Gastroesophageal sphincter (tissue), 4 donors: ENCODE data around the gene TGFB3. TPM values are rescaled to one million over a fixed set of nuclear protein-coding genes. Genes with fewer than 3 reads are reported as not detected.

Experiments
- ATAC-seq: fragments of 150-250 bp; one replicate; pipeline ENCODE4 v1.9.1; 2016; ENCODE audit warnings: mild to moderate bottlenecking, moderate library complexity
- H3K27ac ChIP-seq, 4 donors: fragments of 200-600 bp; sonication (generic) in 3 of 4; 1 replicate in 3 of 4; 2 replicates in 1 of 4; pipeline ENCODE4 v1.5.1; 2016 to 2019
- H3K27me3 ChIP-seq: fragments of 200-600 bp; sonication (generic); one replicate; pipeline ENCODE4 v1.5.1; 2019
- H3K36me3 ChIP-seq, 2 donors: fragments of 200-600 bp; sonication (generic); one replicate each; pipeline ENCODE4 v1.5.1; 2019; ENCODE audit warnings: control low read depth in 1 of 2
- H3K4me1 ChIP-seq, 3 donors: fragments of 200-600 bp; sonication (generic); 1 replicate in 2 of 3; 2 replicates in 1 of 3; pipeline ENCODE4 v1.5.1; 2016 to 2019; ENCODE audit warnings: control low read depth in 2 of 3
- H3K4me3 ChIP-seq, 2 donors: fragments of 200-600 bp; sonication (generic); one replicate each; pipeline ENCODE4 v1.5.1; 2019; ENCODE audit warnings: mild to moderate bottlenecking in 1 of 2, moderate library complexity in 1 of 2
- H3K9me3 ChIP-seq, 3 donors: fragments of 200-600 bp; sonication (generic); one replicate each; pipeline ENCODE4 v1.5.1; 2017 to 2019; ENCODE audit warnings: control low read depth in 2 of 3
- CTCF ChIP-seq, 4 experiments: fragments of 200-600 bp in 2 of 4; fragments of 450-650 bp in 2 of 4; sonication (generic) in 1 of 4; IDR thresholded peaks; one replicate each; pipeline ENCODE4 v1.5.1; 2017 to 2019; ENCODE audit warnings: antibody characterized with exemption in 4 of 4, mild to moderate bottlenecking in 2 of 4, moderate library complexity in 2 of 4
- EP300 ChIP-seq: sonication (generic); formaldehyde crosslinking; IDR thresholded peaks from one replicate; pipeline ENCODE4 v1.6.1; 2017; ENCODE audit warnings: antibody characterized with exemption, mild to moderate bottlenecking
- POLR2A ChIP-seq, 2 donors: fragments of 450-650 bp; IDR thresholded peaks; one replicate each; pipeline ENCODE4 v1.6.1; 2017; ENCODE audit warnings: antibody characterized with exemption in 2 of 2, mild to moderate bottlenecking in 2 of 2, moderate library complexity in 1 of 2
- POLR2AphosphoS5 ChIP-seq: sonication (generic); formaldehyde crosslinking; IDR thresholded peaks from one replicate; pipeline ENCODE4 v1.6.1; 2017; ENCODE audit warnings: antibody characterized with exemption
- WGBS, 2 donors: methylation state at CpG; one replicate each; pipeline ENCODE4 v1.1.5; 2018; ENCODE audit warnings: low coverage in 1 of 2; 5-methylcytosine and 5-hydroxymethylcytosine counted together
- total RNA-seq, 4 donors: library from RNA; depleted of rRNA; stranded (reverse); fragments of >200 nt; gene quantifications; one replicate each; pipeline ENCODE4 v1.1.0, GENCODE V29; 2016

The TGFB3 gene
- total RNA-seq, 4 donors from 2014 or later, result 24.1 to 38.3 (median 27.6) TPM

- peaks cover 0 to 13% of the 10 kb centered on the region in 2 donors for H3K36me3 ChIP-seq
- H3K27me3 ChIP-seq, result no peaks in the 10 kb centered on the region
- WGBS, 2 donors, result 50 to 60% methylated on average over 1 of the region's 2 CpGs
- ATAC-seq, result no peak
- H3K4me3 ChIP-seq, result no peak overlapping the region
- no peaks in the 10 kb centered on the region for H3K9me3 ChIP-seq
- no peak overlapping the region for H3K27ac ChIP-seq
- no peak for TF ChIP-seq POLR2AphosphoS5
- TF ChIP-seq CTCF (IDR thresholded peaks at IDR 0.05), result no peak
- no peak for TF ChIP-seq POLR2A (IDR thresholded peaks at IDR 0.05)
- no peak for TF ChIP-seq EP300
- no peaks in the 10 kb centered on the region for H3K4me1 ChIP-seq
These were observed 46.7 kb downstream of the TGFB3 start for GRCh38 chr14:75934998-75935628.

GRCh38 chr14:75933712-75934296 lies 48.0 kb downstream of the TGFB3 start:
- peaks cover 0 to 13% of the 10 kb centered on the region in 2 donors for H3K36me3 ChIP-seq
- H3K9me3 ChIP-seq, result no peaks in the 10 kb centered on the region
- H3K4me3 ChIP-seq, result no peak overlapping the region
- H3K27me3 ChIP-seq, result no peaks in the 10 kb centered on the region
- ATAC-seq, result no peak
- 0% methylated on average over 1 of the region's 2 CpGs for WGBS, 2 donors
- H3K4me1 ChIP-seq, result peaks cover 0 to 3% (median 0%) of the 10 kb centered on the region in 3 donors
- TF ChIP-seq POLR2A (IDR thresholded peaks at IDR 0.05) (no peak), POLR2AphosphoS5 (no peak), CTCF (IDR thresholded peaks at IDR 0.05) (no peak), EP300 (no peak)
- H3K27ac ChIP-seq, result no peak overlapping the region

- Histone ChIP-seq H3K4me3 (no peak overlapping the region), H3K4me1 (peaks cover 0 to 7% (median 0%) of the 10 kb centered on the region in 3 donors), H3K36me3 (peaks cover 0 to 13% of the 10 kb centered on the region in 2 donors), H3K9me3 (no peaks in the 10 kb centered on the region), H3K27ac (peak overlapping the region in 1 of 4 donors; percentile 6), H3K27me3 (no peaks in the 10 kb centered on the region)
- WGBS, 2 donors, result 8 to 17% methylated on average over 5 of the region's 5 CpGs
- ATAC-seq, result no peak
- no peak for TF ChIP-seq POLR2A (IDR thresholded peaks at IDR 0.05)
- TF ChIP-seq CTCF (IDR thresholded peaks at IDR 0.05), result no peak
- no peak for TF ChIP-seq EP300
- TF ChIP-seq POLR2AphosphoS5, result no peak
These were observed 53.1 kb downstream of the TGFB3 start for GRCh38 chr14:75928690-75929181.

GRCh38 chr14:75927564-75928087 lies 54.2 kb downstream of the TGFB3 start:
- Histone ChIP-seq H3K9me3 (no peaks in the 10 kb centered on the region), H3K36me3 (peaks cover 0 to 13% of the 10 kb centered on the region in 2 donors)
- WGBS, 2 donors, result 71 to 72% methylated on average over 4 to 6 of the region's 6 CpGs

More at GRCh38 chr14:75927564-75928087, 54.2 kb downstream of the TGFB3 start:
- TF ChIP-seq POLR2AphosphoS5 (no peak), POLR2A (IDR thresholded peaks at IDR 0.05) (no peak), EP300 (no peak), CTCF (IDR thresholded peaks at IDR 0.05) (no peak)
- Histone ChIP-seq H3K27ac (no peak overlapping the region), H3K4me1 (peaks cover 0 to 7% (median 0%) of the 10 kb centered on the region in 3 donors), H3K4me3 (no peak overlapping the region), H3K27me3 (no peaks in the 10 kb centered on the region)
- no peak for ATAC-seq
